HepG2 (cell line): ENCODE results near the gene ATRIP. TPM values are rescaled to one million over a fixed set of nuclear protein-coding genes. Genes with fewer than 3 reads are reported as not detected.

ENCODE experiments used
- AHR ChIP-seq: IDR thresholded peaks from 2 replicates; pipeline ENCODE4 v1.6.1; 2018; ENCODE audit warnings: missing genetic modification reagents, missing compliant biosample characterization
- ARID2 ChIP-seq: sonication (generic); formaldehyde crosslinking; IDR thresholded peaks from 2 replicates; pipeline ENCODE4 v1.8.1; 2022; ENCODE audit warnings: mild to moderate bottlenecking, missing genetic modification reagents, borderline replicate concordance
- ATF6 ChIP-seq: sonication (generic); formaldehyde crosslinking; conservative IDR thresholded peaks from 2 replicates; pipeline ENCODE4 v1.4.0; 2020; ENCODE audit warnings: missing genetic modification reagents
- CBFB ChIP-seq: sonication (generic); formaldehyde crosslinking; IDR thresholded peaks from 2 replicates; pipeline ENCODE4 v1.4.0; 2020; ENCODE audit warnings: missing genetic modification reagents
- DPF2 ChIP-seq: sonication (generic); formaldehyde crosslinking; IDR thresholded peaks from 2 replicates; pipeline ENCODE4 v1.4.0; 2020; ENCODE audit warnings: mild to moderate bottlenecking, low read depth, missing genetic modification reagents, borderline replicate concordance
- GATAD1 ChIP-seq: IDR thresholded peaks from 2 replicates; pipeline ENCODE4 v1.6.1; 2016; ENCODE audit warnings: missing genetic modification reagents, missing compliant biosample characterization
- GTF3A ChIP-seq: sonication (generic); formaldehyde crosslinking; conservative IDR thresholded peaks from 2 replicates; pipeline ENCODE4 v1.4.0; 2020; ENCODE audit warnings: mild to moderate bottlenecking, missing genetic modification reagents
- HDAC6 ChIP-seq: fragments of 200-600 bp; sonication (generic); IDR thresholded peaks from 2 replicates; pipeline ENCODE4 v1.7.0; 2017; ENCODE audit warnings: mild to moderate bottlenecking, antibody characterized with exemption, low read length, low read depth
- HNF4A ChIP-seq: sonication (generic); formaldehyde crosslinking; IDR thresholded peaks from 2 replicates; pipeline ENCODE4 v1.4.0; 2020; ENCODE audit warnings: missing genetic modification reagents
- MTF1 ChIP-seq: sonication (generic); formaldehyde crosslinking; IDR thresholded peaks from 2 replicates; pipeline ENCODE4 v1.5.0; 2020; ENCODE audit warnings: missing genetic modification reagents
- NPAS2 ChIP-seq: sonication (generic); formaldehyde crosslinking; IDR thresholded peaks from 2 replicates; pipeline ENCODE4 v1.8.0; 2022; ENCODE audit warnings: mild to moderate bottlenecking, missing genetic modification reagents, borderline replicate concordance
- POLR2A ChIP-seq, 2 experiments: IDR thresholded peaks; 2 replicates each; pipeline ENCODE4 v1.6.1; 2011; ENCODE audit warnings: low read depth in 2 of 2, low read length in 2 of 2, mild to moderate bottlenecking in 1 of 2, moderate library complexity in 1 of 2; ENCODE audit not compliant: insufficient read depth in 1 of 2
- SAP130 ChIP-seq: IDR thresholded peaks from 2 replicates; pipeline ENCODE4 v1.6.1; 2016; ENCODE audit warnings: low read depth
- SOX5 ChIP-seq: IDR thresholded peaks from 2 replicates; pipeline ENCODE4 v1.6.1; 2016; ENCODE audit warnings: borderline replicate concordance
- WIZ ChIP-seq: sonication (generic); formaldehyde crosslinking; IDR thresholded peaks from 2 replicates; pipeline ENCODE4 v1.5.1; 2020; ENCODE audit warnings: mild to moderate bottlenecking, missing genetic modification reagents
- YY1 ChIP-seq: IDR thresholded peaks from 2 replicates; pipeline ENCODE4 v1.6.1; 2011; ENCODE audit warnings: low read length, low read depth, moderate library complexity, mild to moderate bottlenecking; ENCODE audit not compliant: insufficient read depth, insufficient replicate concordance
- ZBTB7B ChIP-seq: sonication (generic); formaldehyde crosslinking; IDR thresholded peaks from 2 replicates; pipeline ENCODE4 v1.4.0; 2020; ENCODE audit warnings: missing genetic modification reagents
- ZNF383 ChIP-seq: sonication (generic); formaldehyde crosslinking; IDR thresholded peaks from 2 replicates; pipeline ENCODE4 v1.4.0; 2020; ENCODE audit warnings: missing genetic modification reagents, mild to moderate bottlenecking, borderline replicate concordance
- ZNF782 ChIP-seq: sonication (generic); formaldehyde crosslinking; IDR thresholded peaks from 2 replicates; pipeline ENCODE4 v1.4.0; 2020; ENCODE audit warnings: missing genetic modification reagents, mild to moderate bottlenecking, borderline replicate concordance
- ZNF878 ChIP-seq: sonication (generic); formaldehyde crosslinking; IDR thresholded peaks from 2 replicates; pipeline ENCODE4 v1.8.1; 2023; ENCODE audit warnings: mild to moderate bottlenecking, missing genetic modification reagents, moderate library complexity
- ZSCAN12 ChIP-seq: sonication (generic); formaldehyde crosslinking; IDR thresholded peaks from 2 replicates; pipeline ENCODE4 v1.9.0; 2021; ENCODE audit warnings: mild to moderate bottlenecking, missing genetic modification reagents
- ZSCAN29 ChIP-seq: sonication (generic); formaldehyde crosslinking; conservative IDR thresholded peaks from 2 replicates; pipeline ENCODE4 v1.4.0; 2020; ENCODE audit warnings: mild to moderate bottlenecking, missing genetic modification reagents
- polyA plus RNA-seq, 8 experiments: library from polyadenylated mRNA; depleted of rRNA in 3 of 8; stranded (reverse) in 7 of 8; unstranded in 1 of 8; fragments of >200 nt; fragmentation: Illumina TruSeq in 4 of 8; extraction: Trizol in 4 of 8; gene quantifications; 2 replicates each; pipeline versions ENCODE4 v1.2.1 to v1.2.3, GENCODE V29; 2011 to 2016; ENCODE audit warnings: low read depth in 4 of 8, missing spikeins in 1 of 8, mixed read lengths in 1 of 8; ENCODE audit not compliant: insufficient read depth in 1 of 8
- total RNA-seq, 5 experiments: library from RNA; depleted of rRNA; stranded (reverse); fragments of >200 nt; fragmentation: Illumina TruSeq; extraction: Trizol; gene quantifications; 2 replicates each; pipeline ENCODE4 v1.2.3, GENCODE V29; 2016; ENCODE audit warnings: low read depth in 1 of 5
- TF ChIP-seq, protein P1 (sequence below): sonication (generic); formaldehyde crosslinking; conservative IDR thresholded peaks from 2 replicates; pipeline ENCODE4 v1.8.1; 2023; ENCODE audit warnings: missing genetic modification reagents
- TF ChIP-seq, protein P2 (sequence below): sonication (generic); formaldehyde crosslinking; IDR thresholded peaks from 2 replicates; pipeline ENCODE4 v1.4.0; 2020; ENCODE audit warnings: mild to moderate bottlenecking, missing genetic modification reagents
- TF ChIP-seq, protein P3 (sequence below): sonication (generic); formaldehyde crosslinking; IDR thresholded peaks from 2 replicates; pipeline ENCODE4 v1.4.0; 2020; ENCODE audit warnings: missing genetic modification reagents

ATRIP gene
- total and polyA plus RNA-seq, 2 of the 13 experiments (the other 11 are each of a cell fraction or from before 2014, with no cell fraction given), result 5.1 to 12.5 TPM

GRCh38 chr3:48428572-48429316 is 17.8 kb upstream of the ATRIP start (continued):
- TF ChIP-seq MTF1 (CRISPR knock-in tag) (no peak), DPF2 (CRISPR knock-in tag) (no peak; the same call in 1 of the 2 replicates), HNF4A (CRISPR knock-in tag) (peak; percentile 62), ZNF782 (no peak), ZBTB7B (peak; percentile 43; the same call in 1 of the 2 replicates), ZNF878 (peak; percentile 65; the same call in 1 of the 2 replicates), ZNF383 (no peak), ATF6 (CRISPR knock-in tag) (no peak), CBFB (CRISPR knock-in tag) (no peak), POLR2A (IDR thresholded peaks at IDR 0.05; ENCODE audit: insufficient read depth in 1 of 2, low read depth in 2 of 2, low read length in 2 of 2) (no peak), NPAS2 (CRISPR knock-in tag) (no peak), WIZ (no peak), AHR (CRISPR knock-in tag) (no peak), YY1 (peak; percentile 38), ARID2 (CRISPR knock-in tag) (no peak), ZSCAN29 (no peak), GTF3A (CRISPR knock-in tag) (no peak), ZSCAN12 (CRISPR knock-in tag) (no peak), SAP130 (CRISPR knock-in tag) (peak; percentile 93), SOX5 (CRISPR knock-in tag) (no peak), GATAD1 (CRISPR knock-in tag) (no peak), HDAC6 (no peak)
- TF ChIP-seq, protein P1, sequence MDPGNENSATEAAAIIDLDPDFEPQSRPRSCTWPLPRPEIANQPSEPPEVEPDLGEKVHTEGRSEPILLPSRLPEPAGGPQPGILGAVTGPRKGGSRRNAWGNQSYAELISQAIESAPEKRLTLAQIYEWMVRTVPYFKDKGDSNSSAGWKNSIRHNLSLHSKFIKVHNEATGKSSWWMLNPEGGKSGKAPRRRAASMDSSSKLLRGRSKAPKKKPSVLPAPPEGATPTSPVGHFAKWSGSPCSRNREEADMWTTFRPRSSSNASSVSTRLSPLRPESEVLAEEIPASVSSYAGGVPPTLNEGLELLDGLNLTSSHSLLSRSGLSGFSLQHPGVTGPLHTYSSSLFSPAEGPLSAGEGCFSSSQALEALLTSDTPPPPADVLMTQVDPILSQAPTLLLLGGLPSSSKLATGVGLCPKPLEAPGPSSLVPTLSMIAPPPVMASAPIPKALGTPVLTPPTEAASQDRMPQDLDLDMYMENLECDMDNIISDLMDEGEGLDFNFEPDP (CRISPR knock-in tag), result no peak
- TF ChIP-seq, protein P2, sequence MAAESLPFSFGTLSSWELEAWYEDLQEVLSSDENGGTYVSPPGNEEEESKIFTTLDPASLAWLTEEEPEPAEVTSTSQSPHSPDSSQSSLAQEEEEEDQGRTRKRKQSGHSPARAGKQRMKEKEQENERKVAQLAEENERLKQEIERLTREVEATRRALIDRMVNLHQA (CRISPR knock-in tag), result no peak
- TF ChIP-seq, protein P3, sequence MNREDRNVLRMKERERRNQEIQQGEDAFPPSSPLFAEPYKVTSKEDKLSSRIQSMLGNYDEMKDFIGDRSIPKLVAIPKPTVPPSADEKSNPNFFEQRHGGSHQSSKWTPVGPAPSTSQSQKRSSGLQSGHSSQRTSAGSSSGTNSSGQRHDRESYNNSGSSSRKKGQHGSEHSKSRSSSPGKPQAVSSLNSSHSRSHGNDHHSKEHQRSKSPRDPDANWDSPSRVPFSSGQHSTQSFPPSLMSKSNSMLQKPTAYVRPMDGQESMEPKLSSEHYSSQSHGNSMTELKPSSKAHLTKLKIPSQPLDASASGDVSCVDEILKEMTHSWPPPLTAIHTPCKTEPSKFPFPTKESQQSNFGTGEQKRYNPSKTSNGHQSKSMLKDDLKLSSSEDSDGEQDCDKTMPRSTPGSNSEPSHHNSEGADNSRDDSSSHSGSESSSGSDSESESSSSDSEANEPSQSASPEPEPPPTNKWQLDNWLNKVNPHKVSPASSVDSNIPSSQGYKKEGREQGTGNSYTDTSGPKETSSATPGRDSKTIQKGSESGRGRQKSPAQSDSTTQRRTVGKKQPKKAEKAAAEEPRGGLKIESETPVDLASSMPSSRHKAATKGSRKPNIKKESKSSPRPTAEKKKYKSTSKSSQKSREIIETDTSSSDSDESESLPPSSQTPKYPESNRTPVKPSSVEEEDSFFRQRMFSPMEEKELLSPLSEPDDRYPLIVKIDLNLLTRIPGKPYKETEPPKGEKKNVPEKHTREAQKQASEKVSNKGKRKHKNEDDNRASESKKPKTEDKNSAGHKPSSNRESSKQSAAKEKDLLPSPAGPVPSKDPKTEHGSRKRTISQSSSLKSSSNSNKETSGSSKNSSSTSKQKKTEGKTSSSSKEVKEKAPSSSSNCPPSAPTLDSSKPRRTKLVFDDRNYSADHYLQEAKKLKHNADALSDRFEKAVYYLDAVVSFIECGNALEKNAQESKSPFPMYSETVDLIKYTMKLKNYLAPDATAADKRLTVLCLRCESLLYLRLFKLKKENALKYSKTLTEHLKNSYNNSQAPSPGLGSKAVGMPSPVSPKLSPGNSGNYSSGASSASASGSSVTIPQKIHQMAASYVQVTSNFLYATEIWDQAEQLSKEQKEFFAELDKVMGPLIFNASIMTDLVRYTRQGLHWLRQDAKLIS (CRISPR knock-in tag), result no peak
